NCI-H146 treated with DMSO at 0.1 percent for 48 hours (cell line): ENCODE measurements around the gene RAPGEF3.

Experiments used
- DNase-seq: peaks from one replicate; lab custom pipeline; 2025; ENCODE audit not compliant: unreplicated experiment; lab: John Stamatoyannopoulos, UW

RAPGEF3 gene

GRCh38 chr12:47744005-47744651 is 14.6 kb downstream of the RAPGEF3 start:
- DNase-seq, result peak; percentile 85

GRCh38 chr12:47743311-47743860 is 15.3 kb downstream of the RAPGEF3 start:
- DNase-seq, result no peak

GRCh38 chr12:47742253-47742825 is 16.3 kb downstream of the RAPGEF3 start:
- DNase-seq, result peak; percentile 13

GRCh38 chr12:47741340-47741703 is 17.4 kb downstream of the RAPGEF3 start:
- peak; percentile 78 for DNase-seq

- peak; percentile 15 for DNase-seq
Observed at GRCh38 chr12:47740606-47741339, 17.9 kb downstream of the RAPGEF3 start.

GRCh38 chr12:47739979-47740378 is 18.7 kb downstream of the RAPGEF3 start:
- DNase-seq, result no peak

GRCh38 chr12:47739297-47739696 is 19.4 kb downstream of the RAPGEF3 start:
- DNase-seq, result no peak

- no peak for DNase-seq
Observed at GRCh38 chr12:47737936-47738594, 20.6 kb downstream of the RAPGEF3 start.

GRCh38 chr12:47736877-47737676 is 21.6 kb downstream of the RAPGEF3 start:
- no peak for DNase-seq

- DNase-seq, result no peak
Observed at GRCh38 chr12:47736216-47736615, 22.5 kb downstream of the RAPGEF3 start.

GRCh38 chr12:47735649-47736048 is 23.0 kb downstream of the RAPGEF3 start:
- no peak for DNase-seq

- DNase-seq, result no peak
Observed at GRCh38 chr12:47734725-47735480, 23.8 kb downstream of the RAPGEF3 start.

GRCh38 chr12:47733142-47733541 is 25.5 kb downstream of the RAPGEF3 start:
- DNase-seq, result no peak

- DNase-seq, result no peak
Observed at GRCh38 chr12:47732504-47732903, 26.2 kb downstream of the RAPGEF3 start.

GRCh38 chr12:47731723-47732122 is 27.0 kb downstream of the RAPGEF3 start:
- no peak for DNase-seq

GRCh38 chr12:47730341-47730744 is 28.3 kb downstream of the RAPGEF3 start:
- peak; percentile 71 for DNase-seq

GRCh38 chr12:47729233-47729632 is 29.4 kb downstream of the RAPGEF3 start:
- DNase-seq, result no peak

GRCh38 chr12:47725893-47726292 is 32.8 kb downstream of the RAPGEF3 start:
- no peak for DNase-seq

GRCh38 chr12:47725091-47725772 is 33.4 kb downstream of the RAPGEF3 start, which contains the start of gene ENDOU:
Gene ENDOU, minus strand, starts transcription at chr12:47725490. Its CDS starts 77 bp downstream, at chr12:47725413.
- no peak for DNase-seq
